Activated CD4-positive, alpha-beta memory T cell treated with anti-CD3 and anti-CD28 coated beads for 36 hours (primary cell): ENCODE results near the gene RNU1-3. TPM values are rescaled to one million over a fixed set of nuclear protein-coding genes. Genes with fewer than 3 reads are reported as not detected.
"Not testable (repeated sequence)": the region's sequence is repeated elsewhere in the genome, so short reads cannot be mapped to it uniquely, and the experiment has no call there.

Experiments
- CTCF ChIA-PET: fragments of 350-600 bp; sonication (Branson Sonifier 250); formaldehyde crosslinking; loops from one replicate; lab custom pipeline; 2021; ENCODE audit warnings: antibody characterized with exemption, inconsistent platforms; lab: Charles Lee
- POLR2A ChIA-PET: fragments of 350-600 bp; sonication (Branson Sonifier 250); formaldehyde crosslinking; loops from one replicate; lab custom pipeline; 2021; ENCODE audit warnings: antibody characterized with exemption; lab: Charles Lee
- DNase-seq: peaks from one replicate; pipeline ENCODE4 v3.0.0-alpha.2; 2020
- H3K27ac Mint-ChIP-seq: one replicate; pipeline ENCODE4 v1.8.0; 2021; ENCODE audit warnings: mixed read lengths
- H3K27me3 Mint-ChIP-seq: one replicate; pipeline ENCODE4 v1.8.0; 2021; ENCODE audit warnings: mixed read lengths
- H3K36me3 Mint-ChIP-seq: one replicate; pipeline ENCODE4 v1.8.0; 2021; ENCODE audit warnings: mixed read lengths
- H3K4me1 Mint-ChIP-seq: one replicate; pipeline ENCODE4 v1.8.0; 2021; ENCODE audit warnings: low read depth, mixed read lengths
- H3K4me3 Mint-ChIP-seq: one replicate; pipeline ENCODE4 v1.8.0; 2021; ENCODE audit warnings: mild to moderate bottlenecking, mixed read lengths
- H3K9me3 Mint-ChIP-seq: one replicate; pipeline ENCODE4 v1.8.0; 2021; ENCODE audit warnings: mixed read lengths
- intact Hi-C: fragments of 100-400 bp; cut with micrococcal nuclease; formaldehyde crosslinking; loops from one replicate; pipeline ENCODE4 v1.15.1; 2023
- total RNA-seq, 2 experiments: library from RNA; stranded (reverse); gene quantifications; one replicate each; pipeline ENCODE4 v1.2.3, GENCODE V29; 2021

Gene RNU1-3
- 1,000 to 10,000 TPM; 1,390 to 1,409 TPM for total RNA-seq

- H3K27me3 Mint-ChIP-seq, CTCF ChIA-PET, H3K4me1 Mint-ChIP-seq, intact Hi-C loops, H3K4me3 Mint-ChIP-seq, H3K27ac Mint-ChIP-seq, H3K36me3 Mint-ChIP-seq, DNase-seq, H3K9me3 Mint-ChIP-seq, POLR2A ChIA-PET: not testable (repeated sequence)
These were observed at the start of gene RNU1-3 for GRCh38 chr1:16666502-16667413. TSS of gene RNU1-3 (minus strand) at chr1:16666948.

- peaks cover 14% of the 10 kb centered on the region for H3K27me3 Mint-ChIP-seq
- DNase-seq, H3K4me1 Mint-ChIP-seq, H3K27ac Mint-ChIP-seq, POLR2A ChIA-PET, H3K4me3 Mint-ChIP-seq, intact Hi-C loops, H3K36me3 Mint-ChIP-seq, H3K9me3 Mint-ChIP-seq: not testable (repeated sequence)
- CTCF ChIA-PET: interaction anchor here (0.6 kb wide), 1 partner anchor 202 kb away, joined by 3 read pairs; no protein-coding TSS in a partner anchor
These were observed 46.7 kb upstream of the RNU1-3 start for GRCh38 chr1:16713480-16713879.

GRCh38 chr1:16712984-16713383 is 46.2 kb upstream of the RNU1-3 start:
- H3K9me3 Mint-ChIP-seq, H3K4me1 Mint-ChIP-seq, intact Hi-C loops, DNase-seq, H3K27ac Mint-ChIP-seq, H3K36me3 Mint-ChIP-seq, H3K4me3 Mint-ChIP-seq, POLR2A ChIA-PET: not testable (repeated sequence)
- H3K27me3 Mint-ChIP-seq: peaks cover 13% of the 10 kb centered on the region
- CTCF ChIA-PET: interaction anchor here (0.6 kb wide), 1 partner anchor 203 kb away, joined by 3 read pairs; no protein-coding TSS in a partner anchor

GRCh38 chr1:16712582-16712981 is 45.8 kb upstream of the RNU1-3 start:
- POLR2A ChIA-PET, H3K4me3 Mint-ChIP-seq, DNase-seq, intact Hi-C loops, H3K9me3 Mint-ChIP-seq, H3K27ac Mint-ChIP-seq, H3K36me3 Mint-ChIP-seq, H3K27me3 Mint-ChIP-seq, CTCF ChIA-PET, H3K4me1 Mint-ChIP-seq: not testable (repeated sequence)

- intact Hi-C loops, H3K27me3 Mint-ChIP-seq, POLR2A ChIA-PET, CTCF ChIA-PET, H3K27ac Mint-ChIP-seq, H3K4me1 Mint-ChIP-seq, H3K4me3 Mint-ChIP-seq, DNase-seq, H3K36me3 Mint-ChIP-seq, H3K9me3 Mint-ChIP-seq: not testable (repeated sequence)
These were observed 45.4 kb upstream of the RNU1-3 start for GRCh38 chr1:16712131-16712530.

- ChIA-PET POLR2A (interaction anchor here (0.8 to 0.9 kb wide), 2 partner anchors 10 to 119 kb away, joined by 3 to 4 read pairs; no protein-coding TSS in a partner anchor), CTCF (interaction anchor here (0.5 to 1.2 kb wide), 2 partner anchors 33 to 205 kb away, joined by 3 read pairs; no protein-coding TSS in a partner anchor)
- H3K36me3 Mint-ChIP-seq, H3K9me3 Mint-ChIP-seq, H3K4me1 Mint-ChIP-seq, H3K4me3 Mint-ChIP-seq, H3K27me3 Mint-ChIP-seq, H3K27ac Mint-ChIP-seq, intact Hi-C loops, DNase-seq: not testable (repeated sequence)
These were observed 43.9 kb upstream of the RNU1-3 start for GRCh38 chr1:16710618-16711017.

- ChIA-PET CTCF (interaction anchor here (0.6 to 3.6 kb wide), 10 partner anchors 11 to 320 kb away, joined by 3 to 25 read pairs (median 4); no protein-coding TSS in a partner anchor), POLR2A (interaction anchor here (0.7 kb wide), 1 partner anchor 195 kb away, joined by 3 read pairs; no protein-coding TSS in a partner anchor)
- H3K36me3 Mint-ChIP-seq, intact Hi-C loops, H3K4me1 Mint-ChIP-seq, H3K4me3 Mint-ChIP-seq, H3K27me3 Mint-ChIP-seq, H3K27ac Mint-ChIP-seq, H3K9me3 Mint-ChIP-seq: not testable (repeated sequence)
- DNase-seq: peak; percentile 75
These were observed 42.9 kb upstream of the RNU1-3 start for GRCh38 chr1:16709659-16710087.

- CTCF ChIA-PET: interaction anchor here (0.8 to 3.6 kb wide), 13 partner anchors 8 to 195 kb away, joined by 3 to 25 read pairs (median 4); no protein-coding TSS in a partner anchor
- intact Hi-C loops, POLR2A ChIA-PET: not testable (repeated sequence)
These were observed 42.0 kb upstream of the RNU1-3 start for GRCh38 chr1:16708704-16709103.

GRCh38 chr1:16707130-16708093 is 40.7 kb upstream of the RNU1-3 start:
- CTCF ChIA-PET: interaction anchor here (0.6 to 3.6 kb wide), 12 partner anchors 8 to 233 kb away, joined by 3 to 25 read pairs (median 3); no protein-coding TSS in a partner anchor
- POLR2A ChIA-PET, H3K27ac Mint-ChIP-seq, H3K4me3 Mint-ChIP-seq, H3K36me3 Mint-ChIP-seq, H3K27me3 Mint-ChIP-seq, H3K4me1 Mint-ChIP-seq, DNase-seq, intact Hi-C loops, H3K9me3 Mint-ChIP-seq: not testable (repeated sequence)

More at GRCh38 chr1:16708704-16709103, 42.0 kb upstream of the RNU1-3 start:
- H3K9me3 Mint-ChIP-seq, H3K4me1 Mint-ChIP-seq, DNase-seq, H3K27ac Mint-ChIP-seq, H3K27me3 Mint-ChIP-seq, H3K4me3 Mint-ChIP-seq, H3K36me3 Mint-ChIP-seq: not testable (repeated sequence)

- CTCF ChIA-PET: interaction anchor here (0.7 to 3.6 kb wide), 5 partner anchors 11 to 218 kb away, joined by 3 to 25 read pairs (median 5); no protein-coding TSS in a partner anchor
- H3K36me3 Mint-ChIP-seq, POLR2A ChIA-PET, H3K9me3 Mint-ChIP-seq, H3K27ac Mint-ChIP-seq, intact Hi-C loops, DNase-seq, H3K27me3 Mint-ChIP-seq, H3K4me3 Mint-ChIP-seq, H3K4me1 Mint-ChIP-seq: not testable (repeated sequence)
These were observed 39.6 kb upstream of the RNU1-3 start for GRCh38 chr1:16706302-16706701.

GRCh38 chr1:16704502-16705100 is 37.9 kb upstream of the RNU1-3 start:
- H3K27me3 Mint-ChIP-seq, POLR2A ChIA-PET, H3K4me1 Mint-ChIP-seq, H3K27ac Mint-ChIP-seq, H3K9me3 Mint-ChIP-seq, intact Hi-C loops, H3K4me3 Mint-ChIP-seq, DNase-seq, H3K36me3 Mint-ChIP-seq: not testable (repeated sequence)
- CTCF ChIA-PET: interaction anchor here (0.8 kb wide), 1 partner anchor 11 kb away, joined by 3 read pairs; no protein-coding TSS in a partner anchor
